ACC112 (cell line): ENCODE results near the gene TMPRSS5.

ENCODE experiments used
- H2AFZ ChIP-seq: fragments of 200-600 bp; sonication (generic); one replicate; pipeline ENCODE4 v1.6.0; 2017; ENCODE audit warnings: antibody characterized with exemption, low read length; ENCODE audit not compliant: unreplicated experiment
- H3K27ac ChIP-seq: fragments of 200-600 bp; sonication (generic); 2 replicates; pipeline ENCODE4 v1.5.1; 2014; ENCODE audit warnings: low read depth, mild to moderate bottlenecking, antibody characterized with exemption, low read length, moderate library complexity
- H3K27me3 ChIP-seq: fragments of 200-600 bp; sonication (generic); 2 replicates; pipeline ENCODE4 v1.6.1; 2014; ENCODE audit warnings: mild to moderate bottlenecking, antibody characterized with exemption, low read length, moderate library complexity, mixed read lengths; ENCODE audit not compliant: insufficient read depth
- H3K36me3 ChIP-seq: fragments of 200-600 bp; sonication (generic); 2 replicates; pipeline ENCODE4 v1.6.1; 2016; ENCODE audit warnings: mild to moderate bottlenecking, antibody characterized with exemption, low read length, moderate library complexity, mixed read lengths; ENCODE audit not compliant: insufficient read depth
- H3K4me1 ChIP-seq: fragments of 200-600 bp; sonication (generic); one replicate; pipeline ENCODE4 v1.6.1; 2016; ENCODE audit warnings: low read length, mixed read lengths; ENCODE audit not compliant: insufficient read depth, unreplicated experiment, control insufficient read depth
- H3K4me3 ChIP-seq: fragments of 200-600 bp; sonication (generic); 2 replicates; pipeline ENCODE4 v1.5.1; 2014; ENCODE audit warnings: mild to moderate bottlenecking, low read depth, low read length
- H3K79me2 ChIP-seq: fragments of 200-600 bp; sonication (generic); one replicate; pipeline ENCODE4 v1.6.0; 2016; ENCODE audit warnings: low read length; ENCODE audit not compliant: control insufficient read depth, unreplicated experiment, insufficient read depth

The TMPRSS5 gene

GRCh38 chr11:113697756-113698407 lies 8.2 kb downstream of the TMPRSS5 start:
- no peaks in the 10 kb centered on the region for H3K36me3 ChIP-seq
- H3K4me1 ChIP-seq, result no peaks in the 10 kb centered on the region
- no peak overlapping the region for H3K27ac ChIP-seq
- no peak overlapping the region for H2AFZ ChIP-seq
- H3K4me3 ChIP-seq, result no peak overlapping the region
- no peaks in the 10 kb centered on the region for H3K79me2 ChIP-seq
- no peaks in the 10 kb centered on the region for H3K27me3 ChIP-seq

GRCh38 chr11:113697111-113697510 lies 9.0 kb downstream of the TMPRSS5 start:
- H3K27ac ChIP-seq, result no peak overlapping the region
- H3K79me2 ChIP-seq, result no peaks in the 10 kb centered on the region
- no peak overlapping the region for H2AFZ ChIP-seq

GRCh38 chr11:113695207-113695606 lies 10.9 kb downstream of the TMPRSS5 start:
- H3K36me3 ChIP-seq, result no peaks in the 10 kb centered on the region
- H3K79me2 ChIP-seq, result no peaks in the 10 kb centered on the region
- peaks cover 11% of the 10 kb centered on the region for H3K4me1 ChIP-seq
- H2AFZ ChIP-seq, result no peak overlapping the region
- H3K27ac ChIP-seq, result no peak overlapping the region
- no peak overlapping the region for H3K4me3 ChIP-seq
- H3K27me3 ChIP-seq, result no peaks in the 10 kb centered on the region

More at GRCh38 chr11:113697111-113697510, 9.0 kb downstream of the TMPRSS5 start:
- Histone ChIP-seq H3K4me3 (no peak overlapping the region), H3K4me1 (no peaks in the 10 kb centered on the region), H3K27me3 (no peaks in the 10 kb centered on the region), H3K36me3 (no peaks in the 10 kb centered on the region)

- H3K27me3 ChIP-seq, result no peaks in the 10 kb centered on the region
- H3K4me1 ChIP-seq, result peaks cover 13% of the 10 kb centered on the region
- no peak overlapping the region for H3K27ac ChIP-seq
- H3K36me3 ChIP-seq, result no peaks in the 10 kb centered on the region
- H3K79me2 ChIP-seq, result no peaks in the 10 kb centered on the region
- no peak overlapping the region for H3K4me3 ChIP-seq
- no peak overlapping the region for H2AFZ ChIP-seq
Measured at GRCh38 chr11:113694390-113694789, 11.7 kb downstream of the TMPRSS5 start.

- Histone ChIP-seq H3K4me1 (peaks cover 13% of the 10 kb centered on the region), H3K79me2 (no peaks in the 10 kb centered on the region), H3K27me3 (no peaks in the 10 kb centered on the region), H3K36me3 (no peaks in the 10 kb centered on the region), H2AFZ (no peak overlapping the region), H3K4me3 (no peak overlapping the region), H3K27ac (no peak overlapping the region)
Measured at GRCh38 chr11:113693030-113693429, 13.1 kb downstream of the TMPRSS5 start.

GRCh38 chr11:113690619-113691569 lies 15.2 kb downstream of the TMPRSS5 start:
- H3K79me2 ChIP-seq, result no peaks in the 10 kb centered on the region
- peak overlapping the region; percentile 67 for H2AFZ ChIP-seq
- H3K4me1 ChIP-seq, result peaks cover 13% of the 10 kb centered on the region
- H3K36me3 ChIP-seq, result no peaks in the 10 kb centered on the region
- no peaks in the 10 kb centered on the region for H3K27me3 ChIP-seq
- H3K27ac ChIP-seq, result peak overlapping the region; percentile 50; the same call in 1 of the 2 replicates
- no peak overlapping the region for H3K4me3 ChIP-seq

GRCh38 chr11:113689768-113690618 lies 16.1 kb downstream of the TMPRSS5 start:
- peak overlapping the region; percentile 50; the same call in 1 of the 2 replicates for H3K27ac ChIP-seq
- no peaks in the 10 kb centered on the region for H3K79me2 ChIP-seq
- H3K4me1 ChIP-seq, result peaks cover 13% of the 10 kb centered on the region
- H2AFZ ChIP-seq, result no peak overlapping the region
- H3K36me3 ChIP-seq, result no peaks in the 10 kb centered on the region
- no peak overlapping the region for H3K4me3 ChIP-seq
- H3K27me3 ChIP-seq, result no peaks in the 10 kb centered on the region

- no peak overlapping the region for H2AFZ ChIP-seq
- no peak overlapping the region for H3K4me3 ChIP-seq
- H3K36me3 ChIP-seq, result no peaks in the 10 kb centered on the region
- peaks cover 13% of the 10 kb centered on the region for H3K4me1 ChIP-seq
- no peaks in the 10 kb centered on the region for H3K79me2 ChIP-seq
- peaks cover 14% of the 10 kb centered on the region; the same call in 1 of the 2 replicates for H3K27me3 ChIP-seq
- H3K27ac ChIP-seq, result no peak overlapping the region
Measured at GRCh38 chr11:113685654-113686359, 20.3 kb downstream of the TMPRSS5 start.

- Histone ChIP-seq H3K36me3 (no peaks in the 10 kb centered on the region), H3K79me2 (no peaks in the 10 kb centered on the region), H2AFZ (no peak overlapping the region), H3K4me3 (no peak overlapping the region), H3K4me1 (peaks cover 6% of the 10 kb centered on the region), H3K27ac (no peak overlapping the region), H3K27me3 (peaks cover 14% of the 10 kb centered on the region; the same call in 1 of the 2 replicates)
Measured at GRCh38 chr11:113684496-113684895, 21.6 kb downstream of the TMPRSS5 start.
